Measurements from ENCODE around the gene BCORL1. TPM values are rescaled to one million over a fixed set of nuclear protein-coding genes. Genes with fewer than 3 reads are reported as not detected.

The BCORL1 gene
- total RNA-seq, 1 experiment from 2014 or later, result 30.8 TPM

DNA sequence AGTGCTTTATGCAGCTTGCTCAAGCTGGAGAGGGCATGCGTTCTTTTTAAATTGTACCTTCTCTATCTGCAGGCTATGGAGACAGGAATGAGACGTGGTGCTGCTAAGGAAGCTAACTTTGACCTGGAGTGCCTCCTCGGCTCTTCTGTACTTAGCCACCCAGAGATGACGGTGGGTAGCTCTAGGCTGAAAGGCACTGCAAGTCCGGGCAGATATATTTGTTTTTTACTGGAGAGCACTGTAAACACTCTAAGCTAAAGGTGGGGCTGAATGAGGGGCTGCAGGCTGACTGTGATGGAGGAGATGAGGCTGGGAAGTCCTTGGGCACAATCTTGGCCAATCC is 115.7 kb downstream of the BCORL1 start:
- POLR2A ChIA-PET, result no interaction called here
- ATAC-seq, result no peak
- H3K4me1 ChIP-seq (ENCODE audit: control insufficient read depth in 1 of 2, insufficient read depth in 2 of 2, low read length in 2 of 2), result peaks cover 0 to 4% of the 10 kb centered on the region in 2 experiments; a peak in 1 of 4 replicates

More for the DNA sequence above, 115.7 kb downstream of the BCORL1 start:
- ChIA-PET RAD21 (ENCODE audit: low non-redundant PET in 1 of 2, low total read pairs in 2 of 2, uncharacterized antibody in 2 of 2, unreplicated experiment in 2 of 2) (interaction anchor here in 1 of 2 experiments (0.6 kb wide), 1 partner anchor 28 kb away, joined by 3 read pairs; no protein-coding TSS in a partner anchor), CTCF (interaction anchor here (1.0 kb wide), 1 partner anchor 18 kb away, joined by 3 read pairs; no protein-coding TSS in a partner anchor)
- no peak overlapping the region for H3K9ac ChIP-seq (ENCODE audit: low read length)
- no TSS peak for BruUV-seq (replicated peaks)
- H3K27me3 ChIP-seq (ENCODE audit: insufficient read depth, low read length), result no peaks in the 10 kb centered on the region
- H3K9me3 ChIP-seq (ENCODE audit: control insufficient read depth in 1 of 2, insufficient read depth in 1 of 2, low read depth in 1 of 2, low read length in 2 of 2), result no peaks in the 10 kb centered on the region
- TF ChIP-seq SP1 (IDR thresholded peaks at IDR 0.05; ENCODE audit: low read depth), result no peak
- TF ChIP-seq, protein P1, sequence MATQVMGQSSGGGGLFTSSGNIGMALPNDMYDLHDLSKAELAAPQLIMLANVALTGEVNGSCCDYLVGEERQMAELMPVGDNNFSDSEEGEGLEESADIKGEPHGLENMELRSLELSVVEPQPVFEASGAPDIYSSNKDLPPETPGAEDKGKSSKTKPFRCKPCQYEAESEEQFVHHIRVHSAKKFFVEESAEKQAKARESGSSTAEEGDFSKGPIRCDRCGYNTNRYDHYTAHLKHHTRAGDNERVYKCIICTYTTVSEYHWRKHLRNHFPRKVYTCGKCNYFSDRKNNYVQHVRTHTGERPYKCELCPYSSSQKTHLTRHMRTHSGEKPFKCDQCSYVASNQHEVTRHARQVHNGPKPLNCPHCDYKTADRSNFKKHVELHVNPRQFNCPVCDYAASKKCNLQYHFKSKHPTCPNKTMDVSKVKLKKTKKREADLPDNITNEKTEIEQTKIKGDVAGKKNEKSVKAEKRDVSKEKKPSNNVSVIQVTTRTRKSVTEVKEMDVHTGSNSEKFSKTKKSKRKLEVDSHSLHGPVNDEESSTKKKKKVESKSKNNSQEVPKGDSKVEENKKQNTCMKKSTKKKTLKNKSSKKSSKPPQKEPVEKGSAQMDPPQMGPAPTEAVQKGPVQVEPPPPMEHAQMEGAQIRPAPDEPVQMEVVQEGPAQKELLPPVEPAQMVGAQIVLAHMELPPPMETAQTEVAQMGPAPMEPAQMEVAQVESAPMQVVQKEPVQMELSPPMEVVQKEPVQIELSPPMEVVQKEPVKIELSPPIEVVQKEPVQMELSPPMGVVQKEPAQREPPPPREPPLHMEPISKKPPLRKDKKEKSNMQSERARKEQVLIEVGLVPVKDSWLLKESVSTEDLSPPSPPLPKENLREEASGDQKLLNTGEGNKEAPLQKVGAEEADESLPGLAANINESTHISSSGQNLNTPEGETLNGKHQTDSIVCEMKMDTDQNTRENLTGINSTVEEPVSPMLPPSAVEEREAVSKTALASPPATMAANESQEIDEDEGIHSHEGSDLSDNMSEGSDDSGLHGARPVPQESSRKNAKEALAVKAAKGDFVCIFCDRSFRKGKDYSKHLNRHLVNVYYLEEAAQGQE (IDR thresholded peaks at IDR 0.05; ENCODE audit: low read depth), result no peak
- no peak for TF ChIP-seq SRF (IDR thresholded peaks at IDR 0.05; ENCODE audit: low read depth)
- no peak for TF ChIP-seq POLR2A (IDR thresholded peaks at IDR 0.05; ENCODE audit: borderline replicate concordance, extremely low read depth, insufficient read depth, insufficient read length)
- TF ChIP-seq POLR2AphosphoS5 (IDR thresholded peaks at IDR 0.05; ENCODE audit: low read depth, low read length), result no peak
- TF ChIP-seq, protein P2, sequence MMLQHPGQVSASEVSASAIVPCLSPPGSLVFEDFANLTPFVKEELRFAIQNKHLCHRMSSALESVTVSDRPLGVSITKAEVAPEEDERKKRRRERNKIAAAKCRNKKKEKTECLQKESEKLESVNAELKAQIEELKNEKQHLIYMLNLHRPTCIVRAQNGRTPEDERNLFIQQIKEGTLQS (IDR thresholded peaks at IDR 0.05), result no peak
- TF ChIP-seq ZFX (IDR thresholded peaks at IDR 0.05), result no peak
- TF ChIP-seq CBX3 (IDR thresholded peaks at IDR 0.05; ENCODE audit: low read depth), result no peak
- TF ChIP-seq SIN3A (IDR thresholded peaks at IDR 0.05; ENCODE audit: low read depth), result no peak
- no peak for TF ChIP-seq CEBPB (IDR thresholded peaks at IDR 0.05; ENCODE audit: low read depth)
- TF ChIP-seq YY1 (IDR thresholded peaks at IDR 0.05; ENCODE audit: extremely low read depth, insufficient replicate concordance, low read depth, low read length), result no peak
- TF ChIP-seq, protein P3, sequence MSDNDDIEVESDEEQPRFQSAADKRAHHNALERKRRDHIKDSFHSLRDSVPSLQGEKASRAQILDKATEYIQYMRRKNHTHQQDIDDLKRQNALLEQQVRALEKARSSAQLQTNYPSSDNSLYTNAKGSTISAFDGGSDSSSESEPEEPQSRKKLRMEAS (IDR thresholded peaks at IDR 0.05), result no peak
- no peak for TF ChIP-seq EZH2phosphoT487 (IDR thresholded peaks at IDR 0.05; ENCODE audit: borderline replicate concordance)
- TF ChIP-seq EZH2 (IDR thresholded peaks at IDR 0.05), result no peak
- no peak for TF ChIP-seq ZNF274 (IDR thresholded peaks at IDR 0.05; ENCODE audit: low read depth, low read length)
- TF ChIP-seq FOSL1 (IDR thresholded peaks at IDR 0.05; ENCODE audit: low read depth), result no peak
- TF ChIP-seq, protein P4, sequence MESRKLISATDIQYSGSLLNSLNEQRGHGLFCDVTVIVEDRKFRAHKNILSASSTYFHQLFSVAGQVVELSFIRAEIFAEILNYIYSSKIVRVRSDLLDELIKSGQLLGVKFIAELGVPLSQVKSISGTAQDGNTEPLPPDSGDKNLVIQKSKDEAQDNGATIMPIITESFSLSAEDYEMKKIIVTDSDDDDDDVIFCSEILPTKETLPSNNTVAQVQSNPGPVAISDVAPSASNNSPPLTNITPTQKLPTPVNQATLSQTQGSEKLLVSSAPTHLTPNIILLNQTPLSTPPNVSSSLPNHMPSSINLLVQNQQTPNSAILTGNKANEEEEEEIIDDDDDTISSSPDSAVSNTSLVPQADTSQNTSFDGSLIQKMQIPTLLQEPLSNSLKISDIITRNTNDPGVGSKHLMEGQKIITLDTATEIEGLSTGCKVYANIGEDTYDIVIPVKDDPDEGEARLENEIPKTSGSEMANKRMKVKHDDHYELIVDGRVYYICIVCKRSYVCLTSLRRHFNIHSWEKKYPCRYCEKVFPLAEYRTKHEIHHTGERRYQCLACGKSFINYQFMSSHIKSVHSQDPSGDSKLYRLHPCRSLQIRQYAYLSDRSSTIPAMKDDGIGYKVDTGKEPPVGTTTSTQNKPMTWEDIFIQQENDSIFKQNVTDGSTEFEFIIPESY (IDR thresholded peaks at IDR 0.05; ENCODE audit: extremely low read depth, insufficient replicate concordance, low read length), result no peak
- H3K4me3 ChIP-seq (replicated peaks in 1 of 2; ENCODE audit: low read depth in 1 of 2, low read length in 2 of 2), result no peak overlapping the region
- peaks cover 35% of the 10 kb centered on the region for H3K79me2 ChIP-seq (ENCODE audit: insufficient read depth, low read length)
- H3K4me2 ChIP-seq (ENCODE audit: low read length), result no peak overlapping the region
- H3K36me3 ChIP-seq (ENCODE audit: control insufficient read depth in 1 of 2, insufficient read depth in 2 of 2, low read length in 2 of 2), result no peaks in the 10 kb centered on the region
- 0 out of 2 replicates have a peak, but pooled peaks cover 3% of the 10 kb centered on the region for H4K20me1 ChIP-seq (ENCODE audit: insufficient read depth)
- no peak overlapping the region for H3K27ac ChIP-seq (ENCODE audit: low read depth, low read length)
- H2AFZ ChIP-seq (ENCODE audit: low read depth, low read length, poor library complexity, severe bottlenecking), result no peak overlapping the region
- intact Hi-C loops (cut with micrococcal nuclease), result no loop called here
- DNase-seq (ENCODE audit: low read depth, low spot score), result no peak
- no peaks in the 10 kb centered on the region for H3K9me2 ChIP-seq (ENCODE audit: insufficient read depth)
